ENCODE results near the gene MYO3B.

The MYO3B gene

GRCh38 chr2:170360546-170361089 lies 182.7 kb downstream of the MYO3B start:
- peak overlapping the region; percentile 30 for H3K4me3 ChIP-seq (ENCODE audit: insufficient read depth, low read depth, low read length)
- 28 to 57% methylated on average over 3 of the region's 3 CpGs for whole genome bisulfite sequencing, 2 experiments
- peaks cover 31% of the 10 kb centered on the region for H3K4me1 ChIP-seq (ENCODE audit: control insufficient read depth, insufficient read depth, low read length)
- H3K27ac ChIP-seq (ENCODE audit: insufficient read depth, low read depth, low read length, poor library complexity, severe bottlenecking), result peak overlapping the region; percentile 82
- no peaks in the 10 kb centered on the region for H3K9me3 ChIP-seq (ENCODE audit: control insufficient read depth, low read length)
- H3K36me3 ChIP-seq (ENCODE audit: control insufficient read depth, insufficient read depth, low read length), result no peaks in the 10 kb centered on the region
- H3K27me3 ChIP-seq (ENCODE audit: control insufficient read depth, insufficient read depth, low read length, poor library complexity, severe bottlenecking), result no peaks in the 10 kb centered on the region

- H3K27ac ChIP-seq (ENCODE audit: insufficient read depth, low read depth, low read length, poor library complexity, severe bottlenecking), result peak overlapping the region; percentile 82
- no peaks in the 10 kb centered on the region for H3K36me3 ChIP-seq (ENCODE audit: control insufficient read depth, insufficient read depth, low read length)
These were observed 183.4 kb downstream of the MYO3B start for GRCh38 chr2:170361090-170361936.

DNA sequence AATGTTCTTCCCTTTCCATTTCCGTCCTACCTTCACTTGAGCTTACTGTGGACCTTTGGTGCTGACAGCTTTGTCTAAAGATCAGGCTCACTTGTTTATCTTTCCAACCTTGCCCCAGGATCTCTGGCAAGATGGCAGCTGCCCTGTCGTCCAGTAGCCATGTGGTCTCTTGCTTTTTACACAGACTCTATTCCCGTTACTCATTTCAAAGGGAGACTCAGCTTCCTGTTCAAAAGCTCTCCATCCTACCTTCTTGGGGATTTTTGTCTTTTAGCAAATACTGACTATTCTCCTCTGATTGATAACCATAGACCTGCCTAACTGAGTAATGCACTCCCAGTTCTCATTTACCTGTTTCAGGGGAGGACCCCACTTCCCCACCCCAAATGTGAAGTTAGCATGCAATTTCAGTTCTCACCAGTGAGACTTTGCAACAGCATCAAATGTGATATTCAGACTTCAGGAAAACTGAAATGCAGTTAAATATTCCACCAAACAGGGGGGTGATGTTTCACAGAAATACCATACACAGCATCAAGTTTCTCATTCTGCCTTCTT lies 184.4 kb downstream of the MYO3B start:
- WGBS, 2 experiments, result 89% methylated on average over 3 of the region's 3 CpGs
- Histone ChIP-seq H3K27me3 (ENCODE audit: control insufficient read depth, insufficient read depth, low read length, poor library complexity, severe bottlenecking) (peaks cover under 1% of the 10 kb centered on the region), H3K9me3 (ENCODE audit: control insufficient read depth, low read length) (no peaks in the 10 kb centered on the region), H3K4me3 (ENCODE audit: insufficient read depth, low read depth, low read length) (peak overlapping the region; percentile 30), H3K36me3 (ENCODE audit: control insufficient read depth, insufficient read depth, low read length) (no peaks in the 10 kb centered on the region), H3K4me1 (ENCODE audit: control insufficient read depth, insufficient read depth, low read length) (peaks cover 38% of the 10 kb centered on the region), H3K27ac (ENCODE audit: insufficient read depth, low read depth, low read length, poor library complexity, severe bottlenecking) (no peak overlapping the region)

More at GRCh38 chr2:170361090-170361936, 183.4 kb downstream of the MYO3B start:
- H3K9me3 ChIP-seq (ENCODE audit: control insufficient read depth, low read length), result no peaks in the 10 kb centered on the region
- H3K27me3 ChIP-seq (ENCODE audit: control insufficient read depth, insufficient read depth, low read length, poor library complexity, severe bottlenecking), result no peaks in the 10 kb centered on the region
- peak overlapping the region; percentile 30 for H3K4me3 ChIP-seq (ENCODE audit: insufficient read depth, low read depth, low read length)
- 38% methylated on average over 5 of the region's 5 CpGs for WGBS, 2 experiments
- peaks cover 31% of the 10 kb centered on the region for H3K4me1 ChIP-seq (ENCODE audit: control insufficient read depth, insufficient read depth, low read length)

DNA sequence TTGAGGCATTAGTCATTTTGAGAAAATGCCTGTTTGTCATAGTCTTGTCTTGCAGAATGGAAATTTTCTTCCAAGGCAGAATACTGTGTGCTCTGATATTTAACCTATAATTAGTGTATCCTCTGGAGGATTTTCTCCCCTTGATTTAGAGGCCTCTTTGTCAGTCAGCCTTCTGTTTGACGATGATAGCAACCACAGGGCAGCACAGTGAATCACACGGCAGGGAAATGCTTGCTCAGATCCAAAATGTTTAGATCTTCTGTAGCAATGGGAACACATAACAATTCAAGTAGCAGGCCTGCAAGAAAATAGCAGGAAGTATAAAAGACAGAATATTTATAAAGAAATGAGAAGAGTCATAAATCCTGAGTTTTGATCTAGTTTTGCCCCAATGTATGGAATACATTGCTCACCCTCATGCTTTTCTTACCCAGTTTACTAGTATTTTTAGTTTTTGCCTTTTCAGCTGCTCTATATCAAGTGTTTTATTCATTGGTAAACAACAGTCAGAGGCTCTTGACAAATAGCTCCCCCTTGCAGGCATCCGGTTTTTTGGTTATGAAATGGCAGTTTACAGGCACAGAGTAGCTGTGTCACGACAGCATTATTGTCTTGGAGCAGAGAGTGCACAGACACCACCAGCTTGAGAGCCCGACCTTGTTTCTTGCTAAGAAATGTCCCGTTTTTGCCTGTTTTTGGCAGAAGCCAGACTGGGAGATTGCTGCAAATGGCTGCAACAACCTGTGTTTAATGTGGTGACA lies 185.1 kb downstream of the MYO3B start:
- peaks cover 3% of the 10 kb centered on the region for H3K27me3 ChIP-seq (ENCODE audit: control insufficient read depth, insufficient read depth, low read length, poor library complexity, severe bottlenecking)
- H3K4me1 ChIP-seq (ENCODE audit: control insufficient read depth, insufficient read depth, low read length), result peaks cover 43% of the 10 kb centered on the region
- H3K9me3 ChIP-seq (ENCODE audit: control insufficient read depth, low read length), result no peaks in the 10 kb centered on the region
- no peak overlapping the region for H3K27ac ChIP-seq (ENCODE audit: insufficient read depth, low read depth, low read length, poor library complexity, severe bottlenecking)
- H3K36me3 ChIP-seq (ENCODE audit: control insufficient read depth, insufficient read depth, low read length), result no peaks in the 10 kb centered on the region
- no peak overlapping the region for H3K4me3 ChIP-seq (ENCODE audit: insufficient read depth, low read depth, low read length)
- WGBS, 2 experiments, result 73 to 78% methylated on average over 6 of the region's 6 CpGs

DNA sequence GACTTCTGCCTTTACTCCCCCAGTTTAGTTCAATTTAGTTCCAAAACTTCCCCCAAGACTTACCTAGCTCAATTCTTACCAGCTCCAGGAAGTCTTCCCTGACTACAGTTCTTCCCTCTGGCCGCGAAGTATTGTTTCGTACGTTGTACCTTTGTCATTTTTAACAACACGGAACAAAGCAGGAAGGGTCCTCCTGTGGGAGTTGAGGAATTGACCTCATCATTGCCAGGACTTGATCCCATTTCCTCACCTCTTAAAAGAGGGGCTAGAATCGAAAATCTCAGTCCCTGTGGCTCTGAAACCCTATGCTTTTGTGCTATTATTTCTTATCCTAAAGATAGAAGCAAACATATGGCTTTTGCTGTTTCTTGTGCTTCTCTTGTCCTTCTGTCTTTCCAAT lies 187.1 kb downstream of the MYO3B start:
- Histone ChIP-seq H3K27me3 (ENCODE audit: control insufficient read depth, insufficient read depth, low read length, poor library complexity, severe bottlenecking) (peaks cover 3% of the 10 kb centered on the region), H3K9me3 (ENCODE audit: control insufficient read depth, low read length) (no peaks in the 10 kb centered on the region), H3K27ac (ENCODE audit: insufficient read depth, low read depth, low read length, poor library complexity, severe bottlenecking) (no peak overlapping the region), H3K4me3 (ENCODE audit: insufficient read depth, low read depth, low read length) (no peak overlapping the region), H3K4me1 (ENCODE audit: control insufficient read depth, insufficient read depth, low read length) (peaks cover 52% of the 10 kb centered on the region), H3K36me3 (ENCODE audit: control insufficient read depth, insufficient read depth, low read length) (no peaks in the 10 kb centered on the region)
- 80 to 85% methylated on average over 6 of the region's 6 CpGs for WGBS, 2 experiments

GRCh38 chr2:170365686-170366085 lies 187.7 kb downstream of the MYO3B start:
- no peak overlapping the region for H3K27ac ChIP-seq (ENCODE audit: insufficient read depth, low read depth, low read length, poor library complexity, severe bottlenecking)
- peaks cover 3% of the 10 kb centered on the region for H3K27me3 ChIP-seq (ENCODE audit: control insufficient read depth, insufficient read depth, low read length, poor library complexity, severe bottlenecking)
- H3K9me3 ChIP-seq (ENCODE audit: control insufficient read depth, low read length), result no peaks in the 10 kb centered on the region
- no peak overlapping the region for H3K4me3 ChIP-seq (ENCODE audit: insufficient read depth, low read depth, low read length)
- H3K4me1 ChIP-seq (ENCODE audit: control insufficient read depth, insufficient read depth, low read length), result peaks cover 54% of the 10 kb centered on the region
- H3K36me3 ChIP-seq (ENCODE audit: control insufficient read depth, insufficient read depth, low read length), result no peaks in the 10 kb centered on the region
- WGBS, 2 experiments, result 77% methylated on average over 3 of the region's 3 CpGs

- peaks cover 3% of the 10 kb centered on the region for H3K27me3 ChIP-seq (ENCODE audit: control insufficient read depth, insufficient read depth, low read length, poor library complexity, severe bottlenecking)
- 89 to 98% methylated on average over 3 to 5 of the region's 5 CpGs for WGBS, 2 experiments
These were observed 190.4 kb downstream of the MYO3B start for GRCh38 chr2:170368370-170368769.

GRCh38 chr2:170369228-170369627 lies 191.3 kb downstream of the MYO3B start:
- no peak overlapping the region for H3K27ac ChIP-seq (ENCODE audit: insufficient read depth, low read depth, low read length, poor library complexity, severe bottlenecking)
- H3K27me3 ChIP-seq (ENCODE audit: control insufficient read depth, insufficient read depth, low read length, poor library complexity, severe bottlenecking), result peaks cover 3% of the 10 kb centered on the region
- no peaks in the 10 kb centered on the region for H3K36me3 ChIP-seq (ENCODE audit: control insufficient read depth, insufficient read depth, low read length)
- peaks cover 37% of the 10 kb centered on the region for H3K4me1 ChIP-seq (ENCODE audit: control insufficient read depth, insufficient read depth, low read length)
- no peaks in the 10 kb centered on the region for H3K9me3 ChIP-seq (ENCODE audit: control insufficient read depth, low read length)
- WGBS, 2 experiments, result 97 to 100% methylated on average over 1 to 2 of the region's 2 CpGs
- no peak overlapping the region for H3K4me3 ChIP-seq (ENCODE audit: insufficient read depth, low read depth, low read length)

More at GRCh38 chr2:170368370-170368769, 190.4 kb downstream of the MYO3B start:
- no peaks in the 10 kb centered on the region for H3K36me3 ChIP-seq (ENCODE audit: control insufficient read depth, insufficient read depth, low read length)
- H3K4me3 ChIP-seq (ENCODE audit: insufficient read depth, low read depth, low read length), result no peak overlapping the region
- H3K4me1 ChIP-seq (ENCODE audit: control insufficient read depth, insufficient read depth, low read length), result peaks cover 42% of the 10 kb centered on the region
- H3K27ac ChIP-seq (ENCODE audit: insufficient read depth, low read depth, low read length, poor library complexity, severe bottlenecking), result no peak overlapping the region
- no peaks in the 10 kb centered on the region for H3K9me3 ChIP-seq (ENCODE audit: control insufficient read depth, low read length)

- Histone ChIP-seq H3K27me3 (ENCODE audit: control insufficient read depth, insufficient read depth, low read length, poor library complexity, severe bottlenecking) (peaks cover 3% of the 10 kb centered on the region), H3K4me3 (ENCODE audit: insufficient read depth, low read depth, low read length) (no peak overlapping the region), H3K9me3 (ENCODE audit: control insufficient read depth, low read length) (no peaks in the 10 kb centered on the region), H3K36me3 (ENCODE audit: control insufficient read depth, insufficient read depth, low read length) (no peaks in the 10 kb centered on the region), H3K27ac (ENCODE audit: insufficient read depth, low read depth, low read length, poor library complexity, severe bottlenecking) (no peak overlapping the region), H3K4me1 (ENCODE audit: control insufficient read depth, insufficient read depth, low read length) (peaks cover 32% of the 10 kb centered on the region)
- 29% methylated on average over 1 of the region's 1 CpG; no CpG with 5 or more reads in 1 of the 2 experiments for WGBS, 2 experiments
These were observed 191.9 kb downstream of the MYO3B start for GRCh38 chr2:170369894-170370293.
